Stimulated activated CD8-positive, alpha-beta memory T cell treated with anti-CD3 and anti-CD28 coated beads, Interleukin-4, amount 100 ng/mL, for 24 hours (primary cell): ENCODE measurements around the gene BRF1.
"Not testable (repeated sequence)": the region's sequence is repeated elsewhere in the genome, so short reads cannot be mapped to it uniquely, and the experiment has no call there.

Experiments used
- DNase-seq: peaks from one replicate; pipeline ENCODE4 v3.0.0-alpha.2; 2020; ENCODE audit warnings: low read depth

BRF1 gene

GRCh38 chr14:105333020-105333490 is 32.3 kb upstream of the BRF1 start:
- no peak for DNase-seq

- DNase-seq = no peak
Observed at GRCh38 chr14:105332350-105332874, 31.6 kb upstream of the BRF1 start.

- no peak for DNase-seq
Observed at GRCh38 chr14:105331575-105332349, 31.0 kb upstream of the BRF1 start.

GRCh38 chr14:105330491-105330895 is 29.7 kb upstream of the BRF1 start:
- no peak for DNase-seq

GRCh38 chr14:105329411-105330150 is 28.8 kb upstream of the BRF1 start:
- DNase-seq = no peak

GRCh38 chr14:105328678-105329390 is 28.0 kb upstream of the BRF1 start:
- no peak for DNase-seq

- DNase-seq = no peak
Observed at GRCh38 chr14:105328070-105328677, 27.4 kb upstream of the BRF1 start.

- not testable (repeated sequence) for DNase-seq
Observed at GRCh38 chr14:105327695-105328045, 26.9 kb upstream of the BRF1 start.

GRCh38 chr14:105326891-105327694 is 26.3 kb upstream of the BRF1 start:
- no peak for DNase-seq

GRCh38 chr14:105326568-105326867 is 25.7 kb upstream of the BRF1 start:
- no peak for DNase-seq

- DNase-seq = no peak
Observed at GRCh38 chr14:105325716-105326567, 25.1 kb upstream of the BRF1 start.

GRCh38 chr14:105325303-105325702 is 24.5 kb upstream of the BRF1 start:
- no peak for DNase-seq

- no peak for DNase-seq
Observed at GRCh38 chr14:105324871-105325270, 24.1 kb upstream of the BRF1 start.

GRCh38 chr14:105324080-105324778 is 23.4 kb upstream of the BRF1 start:
- no peak for DNase-seq

GRCh38 chr14:105323663-105324062 is 22.9 kb upstream of the BRF1 start:
- DNase-seq = no peak

- no peak for DNase-seq
Observed at GRCh38 chr14:105322791-105323556, 22.2 kb upstream of the BRF1 start.

GRCh38 chr14:105317546-105317945 is 16.7 kb upstream of the BRF1 start:
- no peak for DNase-seq

- no peak for DNase-seq
Observed at GRCh38 chr14:105316968-105317510, 16.2 kb upstream of the BRF1 start.

- no peak for DNase-seq
Observed at GRCh38 chr14:105316577-105316941, 15.8 kb upstream of the BRF1 start.
